ENCODE measurements around the gene CARMIL1.

The CARMIL1 gene

DNA sequence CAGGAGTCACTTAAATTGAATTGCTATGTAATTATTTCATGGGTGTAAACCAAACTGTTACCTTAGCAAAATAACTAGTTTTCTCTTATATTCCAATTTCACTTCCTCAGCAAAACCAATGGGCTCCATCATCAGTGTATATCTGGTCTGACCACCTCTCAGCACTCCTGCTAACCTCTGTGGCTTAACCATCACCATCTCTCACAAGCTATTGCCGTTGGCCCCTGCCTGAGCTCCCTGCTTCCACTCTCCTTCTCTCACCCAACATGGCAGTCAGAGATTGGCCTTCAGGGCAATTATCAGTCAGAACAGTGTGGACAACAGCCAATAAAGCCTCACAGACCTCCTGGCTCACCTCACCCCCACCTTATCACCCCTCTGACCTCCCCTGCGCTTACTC, 124.0 kb downstream of the CARMIL1 start:
- H3K4me3 ChIP-seq (ENCODE audit: low read length, poor library complexity, severe bottlenecking): no peak overlapping the region
- no peak overlapping the region for H3K4me2 ChIP-seq (ENCODE audit: low read depth, low read length, poor library complexity, severe bottlenecking)
- no peaks in the 10 kb centered on the region for H3K9me2 ChIP-seq (replicated peaks; ENCODE audit: low read depth, low read length)
- H3K9me3 ChIP-seq (ENCODE audit: insufficient read depth, low read depth, low read length): no peaks in the 10 kb centered on the region
- H3K36me3 ChIP-seq (ENCODE audit: insufficient read depth, low read length): no peaks in the 10 kb centered on the region
- 0 out of 2 replicates have a peak, but pooled peaks cover 18% of the 10 kb centered on the region for H3K79me2 ChIP-seq (ENCODE audit: insufficient read depth, low read length)
- no peak overlapping the region for H2AFZ ChIP-seq (ENCODE audit: low read length)
- no peak for TF ChIP-seq EZH2phosphoT487 (IDR thresholded peaks at IDR 0.05; ENCODE audit: borderline replicate concordance)
- TF ChIP-seq, protein P1, sequence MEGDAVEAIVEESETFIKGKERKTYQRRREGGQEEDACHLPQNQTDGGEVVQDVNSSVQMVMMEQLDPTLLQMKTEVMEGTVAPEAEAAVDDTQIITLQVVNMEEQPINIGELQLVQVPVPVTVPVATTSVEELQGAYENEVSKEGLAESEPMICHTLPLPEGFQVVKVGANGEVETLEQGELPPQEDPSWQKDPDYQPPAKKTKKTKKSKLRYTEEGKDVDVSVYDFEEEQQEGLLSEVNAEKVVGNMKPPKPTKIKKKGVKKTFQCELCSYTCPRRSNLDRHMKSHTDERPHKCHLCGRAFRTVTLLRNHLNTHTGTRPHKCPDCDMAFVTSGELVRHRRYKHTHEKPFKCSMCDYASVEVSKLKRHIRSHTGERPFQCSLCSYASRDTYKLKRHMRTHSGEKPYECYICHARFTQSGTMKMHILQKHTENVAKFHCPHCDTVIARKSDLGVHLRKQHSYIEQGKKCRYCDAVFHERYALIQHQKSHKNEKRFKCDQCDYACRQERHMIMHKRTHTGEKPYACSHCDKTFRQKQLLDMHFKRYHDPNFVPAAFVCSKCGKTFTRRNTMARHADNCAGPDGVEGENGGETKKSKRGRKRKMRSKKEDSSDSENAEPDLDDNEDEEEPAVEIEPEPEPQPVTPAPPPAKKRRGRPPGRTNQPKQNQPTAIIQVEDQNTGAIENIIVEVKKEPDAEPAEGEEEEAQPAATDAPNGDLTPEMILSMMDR (conservative IDR thresholded peaks at IDR 0.05; ENCODE audit: low read length): no peak
- H3F3A ChIP-seq (ENCODE audit: low read depth): no peaks in the 10 kb centered on the region
- H3K4me1 ChIP-seq (ENCODE audit: insufficient read depth, low read length, poor library complexity, severe bottlenecking): peaks cover 41% of the 10 kb centered on the region
- no peaks in the 10 kb centered on the region for H4K20me1 ChIP-seq (ENCODE audit: insufficient read depth, low read length, poor library complexity, severe bottlenecking)
- H3K9ac ChIP-seq (ENCODE audit: low read depth, low read length, poor library complexity, severe bottlenecking): no peak overlapping the region
- no peaks in the 10 kb centered on the region for H3K27me3 ChIP-seq (ENCODE audit: insufficient read depth, low read length, poor library complexity, severe bottlenecking)

DNA sequence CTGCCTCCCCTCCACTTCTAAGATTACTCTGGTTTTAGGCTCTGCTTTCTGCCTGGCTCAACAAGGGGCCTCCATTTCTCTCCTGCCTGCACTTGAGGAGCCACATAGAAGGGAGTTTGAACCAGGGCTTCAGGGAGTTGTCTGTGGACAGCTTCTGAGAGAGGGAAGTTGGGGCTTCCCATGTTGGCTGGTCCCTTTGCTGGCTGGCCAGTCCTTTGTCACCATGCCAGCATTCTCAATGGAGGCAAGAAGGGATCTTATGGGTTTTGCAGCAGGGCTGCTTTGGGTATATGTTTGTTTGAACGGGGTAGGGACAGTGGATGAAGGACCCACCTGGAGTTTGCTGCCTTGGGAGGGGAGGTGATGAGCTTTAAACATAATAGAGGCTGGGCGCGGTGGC, 124.9 kb downstream of the CARMIL1 start:
- Histone ChIP-seq H3F3A (ENCODE audit: low read depth) (no peaks in the 10 kb centered on the region), H3K27me3 (ENCODE audit: insufficient read depth, low read length, poor library complexity, severe bottlenecking) (no peaks in the 10 kb centered on the region), H3K4me2 (ENCODE audit: low read depth, low read length, poor library complexity, severe bottlenecking) (peak overlapping the region; percentile 82), H3K9me2 (replicated peaks; ENCODE audit: low read depth, low read length) (no peaks in the 10 kb centered on the region), H3K4me3 (ENCODE audit: low read length, poor library complexity, severe bottlenecking) (peak overlapping the region; percentile 60), H2AFZ (ENCODE audit: low read length) (no peak overlapping the region), H3K9me3 (ENCODE audit: insufficient read depth, low read depth, low read length) (no peaks in the 10 kb centered on the region), H4K20me1 (ENCODE audit: insufficient read depth, low read length, poor library complexity, severe bottlenecking) (no peaks in the 10 kb centered on the region), H3K79me2 (ENCODE audit: insufficient read depth, low read length) (0 out of 2 replicates have a peak, but pooled peaks cover 15% of the 10 kb centered on the region), H3K36me3 (ENCODE audit: insufficient read depth, low read length) (no peaks in the 10 kb centered on the region), H3K4me1 (ENCODE audit: insufficient read depth, low read length, poor library complexity, severe bottlenecking) (peaks cover 41% of the 10 kb centered on the region), H3K9ac (ENCODE audit: low read depth, low read length, poor library complexity, severe bottlenecking) (peak overlapping the region; percentile 70)
- TF ChIP-seq, protein P1 (conservative IDR thresholded peaks at IDR 0.05; ENCODE audit: low read length): no peak
- no peak for TF ChIP-seq EZH2phosphoT487 (IDR thresholded peaks at IDR 0.05; ENCODE audit: borderline replicate concordance)

DNA sequence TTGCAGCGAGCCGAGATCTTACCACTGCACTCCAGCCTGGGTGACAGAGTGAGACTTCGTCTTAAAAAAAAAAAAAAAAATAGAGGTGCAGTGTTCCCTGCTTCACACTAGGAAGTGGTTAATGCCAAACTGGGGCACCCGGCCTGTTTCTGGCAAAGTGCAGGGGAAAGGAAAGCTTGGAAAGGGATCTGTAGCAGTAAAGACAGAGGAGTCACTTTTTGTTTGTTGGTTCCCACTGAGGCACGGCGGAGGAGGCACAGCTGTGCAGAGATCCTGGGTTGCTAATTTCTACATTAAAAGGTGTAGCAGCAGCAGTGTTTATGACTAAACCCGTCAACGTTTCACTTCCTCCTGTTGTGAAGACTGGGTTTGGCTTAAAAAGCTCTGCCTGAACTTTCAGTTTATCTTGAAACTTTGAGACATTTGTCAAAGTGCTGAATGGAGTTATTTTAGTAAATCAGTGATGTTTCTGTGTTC, 125.6 kb downstream of the CARMIL1 start:
- no peaks in the 10 kb centered on the region for H3K9me3 ChIP-seq (ENCODE audit: insufficient read depth, low read depth, low read length)
- peak overlapping the region; percentile 82 for H3K4me2 ChIP-seq (ENCODE audit: low read depth, low read length, poor library complexity, severe bottlenecking)
- H3K27me3 ChIP-seq (ENCODE audit: insufficient read depth, low read length, poor library complexity, severe bottlenecking): no peaks in the 10 kb centered on the region
- no peaks in the 10 kb centered on the region for H4K20me1 ChIP-seq (ENCODE audit: insufficient read depth, low read length, poor library complexity, severe bottlenecking)
- peaks cover 41% of the 10 kb centered on the region for H3K4me1 ChIP-seq (ENCODE audit: insufficient read depth, low read length, poor library complexity, severe bottlenecking)
- peak overlapping the region; percentile 70 for H3K9ac ChIP-seq (ENCODE audit: low read depth, low read length, poor library complexity, severe bottlenecking)
- no peaks in the 10 kb centered on the region for H3F3A ChIP-seq (ENCODE audit: low read depth)
- no peaks in the 10 kb centered on the region for H3K36me3 ChIP-seq (ENCODE audit: insufficient read depth, low read length)
- peak overlapping the region; percentile 22 for H2AFZ ChIP-seq (ENCODE audit: low read length)
- H3K79me2 ChIP-seq (ENCODE audit: insufficient read depth, low read length): 0 out of 2 replicates have a peak, but pooled peaks cover 15% of the 10 kb centered on the region
- peak overlapping the region; percentile 60 for H3K4me3 ChIP-seq (ENCODE audit: low read length, poor library complexity, severe bottlenecking)
- no peaks in the 10 kb centered on the region for H3K9me2 ChIP-seq (replicated peaks; ENCODE audit: low read depth, low read length)
- TF ChIP-seq, protein P1 (conservative IDR thresholded peaks at IDR 0.05; ENCODE audit: low read length): no peak
- TF ChIP-seq EZH2phosphoT487 (IDR thresholded peaks at IDR 0.05; ENCODE audit: borderline replicate concordance): no peak
